Peyer's patch (tissue), 4 donors: ENCODE measurements around the gene SLC39A6.
"Not testable (repeated sequence)": the region's sequence is repeated elsewhere in the genome, so short reads cannot be mapped to it uniquely, and the experiment has no call there.

Experiments
- CTCF ChIP-seq, 6 experiments: fragments of 450-650 bp in 4 of 6; fragments of 200-600 bp in 2 of 6; sonication (generic) in 1 of 6; IDR thresholded peaks; one replicate each; pipeline ENCODE4 v1.5.1; 2017 to 2019; ENCODE audit warnings: antibody characterized with exemption in 6 of 6, mild to moderate bottlenecking in 3 of 6, moderate library complexity in 1 of 6
- POLR2A ChIP-seq, 2 donors: fragments of 450-650 bp; IDR thresholded peaks; one replicate each; pipeline ENCODE4 v1.5.1; 2017; ENCODE audit warnings: antibody characterized with exemption in 2 of 2, mild to moderate bottlenecking in 2 of 2, moderate library complexity in 2 of 2

GRCh38 chr18:36092116-36092515 is 37.0 kb downstream of the SLC39A6 start:
- not testable (repeated sequence) for TF ChIP-seq POLR2A, CTCF (IDR thresholded peaks at IDR 0.05)
